Breast epithelium (tissue), 3 donors: Measurements from ENCODE around the gene EFHD1.

Experiments used
- POLR2A ChIP-seq: fragments of 450-650 bp; IDR thresholded peaks from one replicate; pipeline ENCODE4 v1.6.1; 2016; ENCODE audit warnings: antibody characterized with exemption, mild to moderate bottlenecking, moderate library complexity
- POLR2AphosphoS5 ChIP-seq, 3 donors: sonication (generic); formaldehyde crosslinking; IDR thresholded peaks; one replicate each; pipeline ENCODE4 v1.6.1; 2017; ENCODE audit warnings: antibody characterized with exemption in 3 of 3

GRCh38 chr2:232643147-232643425, 9.7 kb downstream of the EFHD1 start:
- TF ChIP-seq POLR2AphosphoS5 (IDR thresholded peaks at IDR 0.05) (no peak), POLR2A (no peak)
